GM12874 (cell line): ENCODE measurements around the gene MAP7D3.

Source experiments
- TF ChIP-seq, protein P1 (sequence below): IDR thresholded peaks from 2 replicates; pipeline ENCODE4 v1.5.1; 2011; ENCODE audit warnings: low read depth, mild to moderate bottlenecking, control low read depth, low read length, moderate library complexity; ENCODE audit not compliant: insufficient read depth

The MAP7D3 gene

DNA sequence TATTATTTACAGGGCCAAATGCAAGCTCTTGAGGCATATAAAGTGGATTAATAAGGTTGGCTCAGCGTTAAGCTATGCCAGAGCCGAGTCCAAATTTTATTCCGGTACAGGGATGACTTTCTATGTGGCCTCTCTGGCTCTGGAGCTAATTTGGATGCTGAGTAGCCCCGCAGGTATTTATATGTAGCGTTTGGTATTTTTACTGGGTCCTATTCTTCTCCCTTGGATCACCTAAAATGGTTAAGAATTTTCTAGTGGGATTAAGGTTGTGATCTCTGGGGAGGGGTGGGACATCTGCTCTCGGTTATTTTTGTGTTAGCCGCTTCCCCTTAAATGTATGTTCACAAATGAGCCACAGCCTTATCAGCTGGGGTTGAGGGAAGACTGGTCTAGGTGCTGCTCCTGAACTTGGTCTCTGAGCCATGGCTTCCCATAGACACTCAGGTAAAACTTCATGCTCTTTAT lies 54.5 kb downstream of the MAP7D3 start:
- TF ChIP-seq, protein P1, sequence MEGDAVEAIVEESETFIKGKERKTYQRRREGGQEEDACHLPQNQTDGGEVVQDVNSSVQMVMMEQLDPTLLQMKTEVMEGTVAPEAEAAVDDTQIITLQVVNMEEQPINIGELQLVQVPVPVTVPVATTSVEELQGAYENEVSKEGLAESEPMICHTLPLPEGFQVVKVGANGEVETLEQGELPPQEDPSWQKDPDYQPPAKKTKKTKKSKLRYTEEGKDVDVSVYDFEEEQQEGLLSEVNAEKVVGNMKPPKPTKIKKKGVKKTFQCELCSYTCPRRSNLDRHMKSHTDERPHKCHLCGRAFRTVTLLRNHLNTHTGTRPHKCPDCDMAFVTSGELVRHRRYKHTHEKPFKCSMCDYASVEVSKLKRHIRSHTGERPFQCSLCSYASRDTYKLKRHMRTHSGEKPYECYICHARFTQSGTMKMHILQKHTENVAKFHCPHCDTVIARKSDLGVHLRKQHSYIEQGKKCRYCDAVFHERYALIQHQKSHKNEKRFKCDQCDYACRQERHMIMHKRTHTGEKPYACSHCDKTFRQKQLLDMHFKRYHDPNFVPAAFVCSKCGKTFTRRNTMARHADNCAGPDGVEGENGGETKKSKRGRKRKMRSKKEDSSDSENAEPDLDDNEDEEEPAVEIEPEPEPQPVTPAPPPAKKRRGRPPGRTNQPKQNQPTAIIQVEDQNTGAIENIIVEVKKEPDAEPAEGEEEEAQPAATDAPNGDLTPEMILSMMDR, result no peak

DNA sequence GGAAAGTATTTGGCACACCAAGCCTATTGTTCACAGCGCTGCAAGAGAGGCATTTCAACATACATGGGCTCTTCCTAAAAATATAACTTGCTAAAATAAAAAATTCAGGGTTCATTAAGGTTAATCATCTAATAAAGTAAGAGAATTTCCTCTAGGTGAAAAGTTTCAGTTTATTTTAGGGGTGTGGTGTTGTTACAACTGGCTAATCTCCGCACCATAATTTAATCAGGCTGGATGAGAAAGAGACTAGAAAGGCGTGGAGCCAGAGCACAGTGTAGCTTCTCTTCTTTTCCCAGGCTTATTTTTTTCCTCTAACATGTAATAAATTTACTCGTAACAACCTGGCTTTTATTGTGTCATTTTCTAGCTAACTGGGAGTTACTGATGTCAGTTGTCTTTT lies 56.0 kb downstream of the MAP7D3 start:
- TF ChIP-seq, protein P1, result no peak

DNA sequence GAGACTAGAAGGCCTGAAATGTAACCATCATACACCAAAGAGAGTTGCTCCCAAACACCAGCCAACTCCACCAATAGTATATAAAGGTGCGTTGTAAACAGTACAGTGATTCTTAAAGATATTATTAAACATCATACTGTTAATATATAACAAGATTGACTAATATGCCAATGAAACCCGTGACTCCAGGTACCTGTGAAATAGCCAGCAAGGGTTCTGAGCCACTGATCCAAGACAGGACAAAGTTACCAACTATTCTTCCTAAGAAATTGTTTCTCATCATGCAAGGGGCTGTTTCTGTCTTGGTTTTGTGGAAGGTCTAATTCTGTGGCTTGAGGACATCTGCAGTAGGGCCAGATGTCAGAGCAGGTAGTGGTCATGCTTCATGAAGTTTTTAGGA lies 56.7 kb downstream of the MAP7D3 start:
- TF ChIP-seq, protein P1, result no peak

DNA sequence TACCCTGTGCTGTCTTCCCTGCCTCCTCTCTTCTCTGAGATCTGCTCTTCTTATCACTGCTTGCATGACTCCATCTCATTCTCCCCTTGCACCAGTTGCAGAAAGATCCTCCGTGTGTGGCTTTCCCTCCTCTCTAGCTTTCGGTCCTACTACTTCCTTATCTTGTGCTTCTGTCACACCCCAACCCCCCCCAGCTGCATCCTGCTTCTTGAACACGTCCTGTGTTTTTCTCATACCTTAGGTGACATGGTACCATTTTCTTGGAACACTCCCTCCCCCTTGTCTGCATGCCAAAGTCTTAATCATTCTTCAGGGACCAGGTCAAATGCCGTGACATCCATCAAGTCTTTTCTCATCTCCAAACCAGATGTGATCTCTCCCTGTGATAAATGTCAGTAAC lies 57.4 kb downstream of the MAP7D3 start:
- TF ChIP-seq, protein P1, result no peak

DNA sequence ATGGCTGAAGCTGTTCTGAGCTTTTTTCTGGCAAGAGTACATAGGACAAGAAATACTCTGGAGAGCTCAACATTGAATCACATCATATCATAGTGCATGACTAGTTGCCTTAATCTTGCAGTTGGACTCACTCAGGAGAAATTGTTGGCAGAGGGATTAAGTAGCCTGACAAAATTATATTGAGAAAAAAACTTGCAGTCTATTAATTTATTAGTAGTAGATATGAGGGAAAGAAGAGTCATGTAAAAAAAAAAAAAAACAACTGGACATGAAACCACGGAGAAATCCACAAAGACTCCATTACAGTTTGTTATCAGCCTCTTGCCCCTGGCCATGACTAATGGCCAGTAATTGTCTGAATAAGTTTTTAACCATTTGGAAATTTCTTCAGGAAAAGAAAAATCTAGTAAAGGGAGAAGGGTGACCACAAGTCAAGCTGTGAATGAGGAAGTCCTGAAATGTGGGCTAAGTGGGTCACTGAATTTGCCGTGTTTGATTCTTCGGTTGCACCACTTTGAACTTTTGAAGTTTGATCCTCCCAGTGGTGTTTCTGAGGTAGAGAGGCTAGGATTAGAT lies 58.3 kb downstream of the MAP7D3 start:
- TF ChIP-seq, protein P1, result no peak

DNA sequence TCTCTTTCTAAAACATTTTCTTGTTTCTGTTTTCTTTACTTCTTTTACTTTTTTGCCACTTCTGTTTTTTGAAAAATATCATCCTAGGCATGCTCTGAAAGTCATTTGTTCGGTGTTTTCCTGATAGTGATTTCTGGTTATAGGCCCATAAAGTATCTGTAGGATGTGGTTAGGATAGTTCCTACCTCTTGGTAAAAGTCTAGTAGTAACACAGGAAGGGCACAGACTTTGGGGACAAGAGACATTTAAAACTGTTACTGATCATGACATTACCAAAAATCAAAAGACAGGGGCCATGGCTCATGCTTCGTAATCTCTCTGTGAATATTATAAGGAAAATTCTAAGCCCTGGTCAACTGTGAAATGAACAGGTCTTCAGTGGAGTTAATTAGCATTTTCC lies 59.1 kb downstream of the MAP7D3 start:
- TF ChIP-seq, protein P1, result no peak

DNA sequence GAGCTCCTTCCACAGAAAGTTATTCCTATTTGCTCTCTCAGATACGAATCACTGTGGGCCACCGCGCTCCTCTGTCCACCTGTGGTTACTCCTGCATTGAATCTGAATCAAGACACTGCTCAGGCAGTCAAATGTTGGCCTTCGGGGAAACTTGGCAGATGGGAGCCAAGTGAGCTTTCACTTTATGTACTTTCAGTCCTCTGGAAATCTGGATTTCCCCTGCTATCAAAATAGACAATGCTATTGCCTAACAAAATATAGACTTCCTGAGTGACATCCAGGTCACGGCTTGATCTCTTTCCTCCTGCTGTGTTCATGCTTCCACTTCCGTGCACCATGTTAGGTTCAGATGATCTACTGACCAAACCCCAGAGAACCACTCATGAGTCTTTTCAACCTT lies 60.0 kb downstream of the MAP7D3 start:
- TF ChIP-seq, protein P1, result no peak
